ENCODE results near the gene IFNL4.
"Not testable (repeated sequence)": the region's sequence is repeated elsewhere in the genome, so short reads cannot be mapped to it uniquely, and the experiment has no call there.

Gene IFNL4

GRCh38 chr19:39257227-39257626, 8.6 kb upstream of the IFNL4 start:
- DNase-seq (ENCODE audit: low read depth, low spot score): no peak

- no peak for DNase-seq (ENCODE audit: low read depth, low spot score)
Observed at GRCh38 chr19:39254531-39255345, 6.1 kb upstream of the IFNL4 start.

GRCh38 chr19:39253374-39254149, 4.9 kb upstream of the IFNL4 start:
- no peak for DNase-seq (ENCODE audit: low read depth, low spot score)

GRCh38 chr19:39252458-39252857, 3.8 kb upstream of the IFNL4 start:
- no peak for DNase-seq (ENCODE audit: low read depth, low spot score)

- no peak for DNase-seq (ENCODE audit: low read depth, low spot score)
Observed at GRCh38 chr19:39251846-39252245, 3.2 kb upstream of the IFNL4 start.

GRCh38 chr19:39251081-39251480, 2.4 kb upstream of the IFNL4 start:
- DNase-seq (ENCODE audit: low read depth, low spot score): no peak

GRCh38 chr19:39247701-39248664, 673 bp downstream of the IFNL4 start:
- DNase-seq (ENCODE audit: low read depth, low spot score): no peak

- no peak for DNase-seq (ENCODE audit: low read depth, low spot score)
Observed at GRCh38 chr19:39246951-39247669, 1.5 kb downstream of the IFNL4 start.

GRCh38 chr19:39245166-39245565, 3.5 kb downstream of the IFNL4 start:
- not testable (repeated sequence) for DNase-seq (ENCODE audit: low read depth, low spot score)

GRCh38 chr19:39244410-39245100, 4.1 kb downstream of the IFNL4 start, which contains the start of gene IFNL3:
IFNL3 (minus strand) TSS chr19:39245006; CDS start chr19:39244967, 39 bp downstream.
- DNase-seq (ENCODE audit: low read depth, low spot score): not testable (repeated sequence)

GRCh38 chr19:39243741-39244140, 4.9 kb downstream of the IFNL4 start:
- DNase-seq (ENCODE audit: low read depth, low spot score): not testable (repeated sequence)

- no peak for DNase-seq (ENCODE audit: low read depth, low spot score)
Observed at GRCh38 chr19:39240421-39240820, 8.2 kb downstream of the IFNL4 start.

- DNase-seq (ENCODE audit: low read depth, low spot score): no peak
Observed at GRCh38 chr19:39238944-39239343, 9.7 kb downstream of the IFNL4 start.

- DNase-seq (ENCODE audit: low read depth, low spot score): no peak
Observed at GRCh38 chr19:39238209-39238608, 10.4 kb downstream of the IFNL4 start.

GRCh38 chr19:39237200-39238184, 11.2 kb downstream of the IFNL4 start:
- DNase-seq (ENCODE audit: low read depth, low spot score): no peak

GRCh38 chr19:39236527-39236926, 12.1 kb downstream of the IFNL4 start:
- no peak for DNase-seq (ENCODE audit: low read depth, low spot score)

GRCh38 chr19:39232708-39233107, 15.9 kb downstream of the IFNL4 start:
- no peak for DNase-seq (ENCODE audit: low read depth, low spot score)

GRCh38 chr19:39230096-39230764, 18.4 kb downstream of the IFNL4 start:
- no peak for DNase-seq (ENCODE audit: low read depth, low spot score)

GRCh38 chr19:39224910-39225309, 23.7 kb downstream of the IFNL4 start:
- no peak for DNase-seq (ENCODE audit: low read depth, low spot score)
